DMS53 treated with DMSO at 0.1 percent for 48 hours (cell line): ENCODE measurements around the gene EDRF1.

Experiments
- DNase-seq: peaks from one replicate; lab custom pipeline; 2025; ENCODE audit not compliant: unreplicated experiment; lab: John Stamatoyannopoulos, UW

EDRF1 gene

DNA sequence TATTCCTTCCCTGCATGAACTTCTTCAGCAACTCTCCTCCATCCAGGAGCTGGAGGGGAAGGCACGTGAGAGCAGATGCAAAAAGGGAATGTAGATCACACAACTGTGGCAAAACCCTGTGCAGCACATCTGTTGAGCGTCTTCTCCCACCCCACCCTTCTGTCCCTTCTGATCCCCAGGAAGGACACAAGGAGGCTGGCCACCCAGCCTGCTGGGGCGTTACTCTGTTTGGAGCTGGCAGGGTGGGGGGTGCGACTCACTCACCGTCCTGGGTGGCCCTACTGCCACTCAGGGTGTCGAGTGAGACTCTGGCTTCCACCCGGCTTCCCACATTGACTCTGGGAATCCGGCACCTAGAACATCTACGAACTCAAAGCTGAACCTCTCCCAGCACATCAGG, 66.3 kb downstream of the EDRF1 start:
- DNase-seq: no peak

DNA sequence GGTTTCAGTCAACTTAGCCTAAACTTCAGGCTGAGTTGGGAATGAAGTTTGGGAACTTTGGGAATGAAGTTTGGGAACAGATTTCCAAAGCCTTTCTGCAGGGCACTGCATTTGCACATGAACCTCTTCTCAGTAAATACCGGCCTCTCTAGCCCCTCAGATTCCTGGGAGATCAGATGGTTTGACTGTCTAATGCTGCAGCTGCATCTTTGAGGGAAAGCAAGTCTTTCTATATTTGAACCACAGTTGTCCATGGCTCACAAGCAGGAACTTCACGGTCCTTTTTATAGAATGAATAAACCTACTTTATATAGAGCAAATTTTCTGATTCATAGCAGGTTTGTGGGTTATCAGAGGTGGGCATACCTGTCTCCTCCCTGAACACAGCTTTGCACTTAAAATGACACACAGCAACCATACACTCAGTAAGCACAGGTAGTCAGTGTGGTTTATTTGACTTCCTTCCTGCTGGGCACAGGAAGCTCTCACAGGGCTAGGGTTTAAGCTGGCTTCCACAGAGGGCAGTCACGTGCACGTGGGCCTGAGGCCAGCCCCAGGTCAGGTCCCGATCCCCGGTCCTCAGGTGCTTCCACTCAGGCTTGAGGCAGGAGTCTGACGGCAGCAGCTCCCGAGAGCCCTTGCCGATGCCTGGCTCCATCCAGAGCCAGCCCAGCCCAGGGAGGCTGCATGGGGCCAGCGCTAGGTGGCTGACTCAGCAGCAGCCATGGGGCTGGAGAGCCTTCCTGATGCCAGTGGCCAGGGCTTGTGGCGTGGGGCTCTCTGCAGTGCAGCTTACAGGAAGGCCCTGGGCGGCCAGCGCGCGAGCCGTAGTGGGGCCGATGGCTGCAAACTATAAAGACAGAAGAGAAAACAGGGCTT, 68.9 kb downstream of the EDRF1 start:
- DNase-seq: peak; percentile 3

- no peak for DNase-seq
These were observed 73.1 kb downstream of the EDRF1 start for GRCh38 chr10:125792342-125793300.

DNA sequence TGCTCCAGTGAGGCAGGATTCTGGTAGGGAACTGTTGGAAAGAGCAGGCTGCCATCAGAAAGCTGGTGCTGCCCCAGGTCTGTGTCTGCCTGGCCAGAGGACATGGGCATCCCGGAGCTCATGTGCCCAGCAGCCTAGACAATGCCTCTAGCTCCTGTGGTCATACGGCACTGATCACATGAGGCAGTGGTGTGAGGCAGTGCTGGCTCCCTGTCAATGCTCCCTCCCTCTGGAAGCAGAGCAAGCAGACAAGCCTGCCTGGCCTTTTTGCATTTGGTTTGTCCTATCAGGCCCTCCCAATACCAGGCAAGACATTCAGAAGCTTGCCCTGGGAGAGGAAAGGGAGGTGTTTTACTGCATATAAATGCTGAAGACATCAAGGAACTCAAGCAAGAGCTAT, 75.6 kb downstream of the EDRF1 start:
- DNase-seq: no peak

GRCh38 chr10:125795637-125796190, 76.2 kb downstream of the EDRF1 start:
- no peak for DNase-seq

DNA sequence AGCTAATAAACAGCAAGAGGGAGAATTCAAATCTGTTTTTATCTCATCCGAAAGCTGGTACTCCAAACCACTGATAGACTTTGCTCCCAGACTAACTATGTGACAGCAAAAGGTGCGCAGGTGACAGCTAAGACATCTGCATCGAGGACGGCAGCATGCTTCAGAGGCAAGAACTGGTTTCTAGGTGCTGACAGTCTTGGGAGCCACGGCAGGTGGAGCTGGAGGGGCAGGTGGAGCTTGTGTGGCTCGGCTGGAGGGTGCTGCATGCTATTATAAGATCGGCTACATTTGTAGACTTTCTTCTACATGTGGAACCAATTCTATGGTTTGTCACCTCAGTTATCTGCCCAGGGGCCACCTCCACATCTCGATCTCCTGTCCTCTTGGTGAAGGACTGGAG, 77.9 kb downstream of the EDRF1 start:
- DNase-seq: no peak

GRCh38 chr10:125797994-125798662, 78.6 kb downstream of the EDRF1 start:
- DNase-seq: no peak

- no peak for DNase-seq
These were observed 80.1 kb downstream of the EDRF1 start for GRCh38 chr10:125799451-125800182.

- no peak for DNase-seq
These were observed 82.1 kb downstream of the EDRF1 start for GRCh38 chr10:125801574-125801973.

- DNase-seq: no peak
These were observed 82.6 kb downstream of the EDRF1 start for GRCh38 chr10:125802131-125802530.

GRCh38 chr10:125802739-125803138, 83.2 kb downstream of the EDRF1 start:
- DNase-seq: no peak

DNA sequence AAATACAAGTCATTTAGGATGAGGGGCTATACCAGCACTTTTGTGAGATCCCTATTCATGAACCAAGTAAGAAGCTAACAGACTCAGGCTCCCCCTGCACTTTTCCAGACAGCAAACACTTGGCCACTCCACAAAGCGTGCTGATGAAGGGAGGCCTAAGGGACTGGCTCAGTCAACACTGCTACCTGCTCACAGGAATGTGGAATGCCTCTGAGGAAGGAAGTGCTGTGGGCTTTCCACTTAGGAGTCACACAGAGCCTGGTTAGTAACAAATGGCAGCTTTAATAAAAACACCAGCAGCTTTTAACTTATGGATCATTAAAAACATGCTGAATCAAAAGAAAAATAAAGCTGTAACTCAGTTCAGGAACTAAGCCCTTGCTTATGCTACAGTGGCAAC, 88.5 kb downstream of the EDRF1 start:
- DNase-seq: no peak

DNA sequence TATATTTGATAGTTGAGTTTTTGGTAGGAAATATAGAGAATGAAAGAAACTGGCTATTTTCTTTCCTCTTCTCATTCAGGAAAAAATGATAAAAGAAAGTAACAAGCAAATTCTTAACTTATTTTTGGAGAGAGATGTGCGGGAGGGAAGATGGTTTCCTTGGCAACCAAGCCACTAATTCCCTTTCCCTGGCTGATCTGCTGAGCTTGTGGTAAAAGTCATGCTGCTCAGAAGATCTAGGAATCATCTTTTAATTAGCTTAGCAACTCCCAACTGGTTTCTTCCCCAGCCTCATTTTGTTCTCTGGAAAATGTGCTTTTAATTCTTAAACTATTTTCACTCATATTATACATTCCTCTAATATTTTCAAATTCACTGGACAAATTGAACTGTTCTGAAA, 91.7 kb downstream of the EDRF1 start:
- no peak for DNase-seq

DNA sequence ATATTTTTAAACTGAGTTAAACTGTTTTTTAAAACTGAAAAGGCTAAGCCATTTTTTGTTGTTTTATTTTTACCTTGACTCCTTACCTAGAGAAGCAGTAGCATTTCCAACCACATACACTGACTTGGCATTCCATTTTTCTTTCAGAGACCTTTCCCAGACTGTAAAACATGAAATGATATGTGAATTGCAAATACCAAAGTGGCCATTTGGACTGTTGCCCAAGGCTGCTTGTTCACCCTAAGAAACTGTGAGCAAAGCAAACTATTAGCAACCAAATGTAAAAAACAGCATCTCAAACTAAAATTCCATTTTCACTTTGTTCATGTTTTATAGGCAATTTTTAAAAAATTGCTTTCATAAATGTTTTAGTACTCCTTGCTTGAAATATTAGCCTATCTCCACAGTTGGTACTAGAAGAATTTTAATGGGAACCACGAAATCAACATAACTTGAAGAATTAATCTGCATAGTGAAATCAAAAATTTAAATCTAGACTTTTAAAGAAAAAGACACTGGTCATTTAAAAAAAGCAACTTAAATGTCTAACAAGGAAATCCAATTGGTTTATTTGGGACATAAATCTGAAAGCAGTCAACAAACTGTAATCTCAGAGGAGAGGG, 92.7 kb downstream of the EDRF1 start:
- DNase-seq: no peak
